A204.1 (cell line): ENCODE data around the gene ID1.
A peak's percentile ranks its signal among the peaks of the same experiment; 100 is the strongest.
"Not testable (repeated sequence)": the region's sequence is repeated elsewhere in the genome, so short reads cannot be mapped to it uniquely, and the experiment has no call there.

ENCODE experiments used
- FAIRE-seq: peaks from 2 replicates; lab custom pipeline; 2012; peaks lifted over from hg19 to GRCh38; lab: Jason Lieb, UNC

The ID1 gene

DNA sequence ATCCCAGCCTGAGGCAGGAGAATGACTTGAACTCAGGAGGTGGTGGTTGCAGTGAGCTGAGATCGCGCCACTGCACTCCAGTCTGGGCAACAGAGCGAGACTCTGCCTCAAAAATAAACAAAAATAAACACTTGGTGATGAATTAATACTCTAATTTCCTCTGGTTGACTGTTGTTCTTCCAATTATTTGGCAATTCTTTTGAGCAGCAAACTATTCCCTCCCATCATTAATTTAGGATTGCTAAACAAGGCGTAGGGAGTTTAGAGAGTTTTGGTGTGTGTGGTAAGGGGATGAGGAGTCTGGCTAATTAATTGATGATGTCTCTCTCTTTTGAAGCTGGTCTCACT is 2.7 kb upstream of the ID1 start:
- no peak for FAIRE-seq

GRCh38 chr20:31602779-31603441 is 2.2 kb upstream of the ID1 start:
- FAIRE-seq = no peak

DNA sequence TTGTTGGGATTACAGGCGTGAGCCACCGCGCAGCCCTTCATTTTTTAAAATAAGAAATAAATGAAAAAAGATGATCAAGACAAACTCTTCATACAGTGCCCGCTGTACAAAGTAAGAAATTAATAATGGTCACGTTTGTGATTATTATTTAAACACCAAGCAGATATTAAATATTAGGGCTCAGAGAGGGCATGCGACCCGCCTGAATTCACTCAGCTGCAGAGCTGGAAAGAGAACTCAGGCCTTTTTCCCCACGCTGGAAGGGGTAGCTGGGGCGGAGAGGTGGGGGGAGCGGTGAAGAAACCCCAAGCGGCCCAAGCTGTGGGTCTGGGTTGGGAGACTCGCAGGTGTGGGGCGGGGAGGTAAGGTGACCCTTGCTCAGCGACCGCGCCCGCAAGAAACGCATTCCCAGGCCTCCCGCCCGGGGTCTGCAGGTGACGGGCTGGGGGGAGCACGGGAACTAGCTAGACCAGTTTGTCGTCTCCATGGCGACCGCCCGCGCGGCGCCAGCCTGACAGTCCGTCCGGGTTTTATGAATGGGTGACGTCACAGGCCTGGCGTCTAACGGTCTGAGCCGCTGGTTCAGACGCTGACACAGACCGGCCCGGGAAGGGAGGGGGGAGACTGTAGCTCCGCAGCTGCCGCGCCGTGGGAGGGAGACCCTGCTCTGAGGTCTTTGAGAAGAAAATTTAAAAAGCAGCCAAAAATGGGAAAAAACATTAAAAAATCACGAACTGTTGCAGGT is 1.1 kb upstream of the ID1 start:
- FAIRE-seq = peak; percentile 63

DNA sequence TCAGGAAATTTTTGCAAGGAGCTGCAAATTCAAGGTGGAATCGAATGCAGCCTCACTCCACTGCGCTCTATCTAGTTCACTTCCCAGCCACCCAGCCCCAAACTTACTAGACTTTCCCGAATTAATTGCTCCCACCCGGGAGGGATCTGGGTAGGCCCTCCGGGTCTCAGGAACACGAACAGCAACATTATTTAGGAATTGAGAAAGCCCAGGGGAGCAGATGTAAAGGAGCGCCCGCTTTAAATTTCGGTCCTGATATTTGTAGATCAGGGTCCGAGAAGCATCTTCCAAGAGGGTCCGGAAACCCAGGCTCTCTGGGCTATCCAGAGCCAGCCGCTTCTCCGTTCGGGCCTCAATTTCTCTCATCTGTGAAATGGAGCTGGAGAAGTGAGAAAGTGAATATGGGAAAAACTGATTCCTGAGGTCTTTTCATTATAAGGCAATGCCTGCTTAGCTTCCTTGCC is 490 bp upstream of the ID1 start:
- no peak for FAIRE-seq

DNA sequence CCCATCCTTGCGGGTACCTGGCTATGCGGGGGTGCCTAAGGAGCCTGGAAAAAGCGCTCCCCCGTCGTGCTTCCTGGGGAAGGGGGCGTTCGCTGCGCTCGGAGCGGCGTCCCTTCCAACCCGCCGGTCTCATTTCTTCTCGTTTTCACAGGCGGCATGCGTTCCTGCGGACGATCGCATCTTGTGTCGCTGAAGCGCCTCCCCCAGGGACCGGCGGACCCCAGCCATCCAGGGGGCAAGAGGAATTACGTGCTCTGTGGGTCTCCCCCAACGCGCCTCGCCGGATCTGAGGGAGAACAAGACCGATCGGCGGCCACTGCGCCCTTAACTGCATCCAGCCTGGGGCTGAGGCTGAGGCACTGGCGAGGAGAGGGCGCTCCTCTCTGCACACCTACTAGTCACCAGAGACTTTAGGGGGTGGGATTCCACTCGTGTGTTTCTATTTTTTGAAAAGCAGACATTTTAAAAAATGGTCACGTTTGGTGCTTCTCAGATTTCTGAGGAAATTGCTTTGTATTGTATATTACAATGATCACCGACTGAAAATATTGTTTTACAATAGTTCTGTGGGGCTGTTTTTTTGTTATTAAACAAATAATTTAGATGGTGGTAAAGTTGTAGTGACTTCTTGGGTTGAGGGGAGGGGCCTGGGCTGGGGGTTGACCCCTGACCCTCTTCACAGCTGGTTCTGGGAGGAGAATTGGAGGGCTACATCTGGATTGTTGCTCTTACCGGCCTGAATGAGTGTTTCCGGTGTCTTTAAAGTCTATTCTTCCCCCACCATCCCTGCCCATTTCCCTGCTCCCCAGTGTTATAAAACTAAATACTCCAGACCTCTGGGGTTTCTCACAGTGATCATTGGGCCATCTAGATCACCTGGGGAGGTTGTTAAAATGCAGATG is 1.1 kb downstream of the ID1 start:
- FAIRE-seq = no peak

GRCh38 chr20:31606804-31607639 is 1.9 kb downstream of the ID1 start:
- FAIRE-seq = no peak

DNA sequence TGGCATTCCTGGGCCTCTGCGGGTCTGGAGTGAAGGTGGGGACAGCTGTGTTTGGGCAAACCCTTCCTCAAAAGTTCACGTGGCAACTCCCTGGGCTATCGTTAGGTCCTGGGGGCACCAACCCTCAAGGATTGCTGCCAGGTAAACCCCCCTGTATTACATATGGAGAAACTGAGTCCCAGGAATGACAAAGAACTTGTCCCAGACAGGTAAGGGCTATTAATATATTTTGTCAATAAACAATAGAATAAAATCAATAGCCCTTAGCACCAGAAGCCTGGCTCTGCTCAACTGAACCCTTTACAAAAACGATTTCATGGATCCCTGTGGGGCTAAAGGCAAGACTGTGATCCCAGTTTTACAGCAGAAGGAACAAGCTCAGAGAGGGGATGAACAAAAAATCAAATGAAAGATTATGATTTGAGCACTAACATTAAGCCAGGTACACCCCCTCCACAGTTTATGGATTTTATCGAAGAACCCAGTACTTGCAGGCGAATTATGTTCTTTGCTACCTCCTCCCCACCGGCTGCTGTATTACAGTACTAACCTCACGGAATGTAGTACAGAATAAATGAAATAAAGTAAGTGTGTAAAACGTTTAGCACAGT is 2.7 kb downstream of the ID1 start:
- FAIRE-seq = no peak

DNA sequence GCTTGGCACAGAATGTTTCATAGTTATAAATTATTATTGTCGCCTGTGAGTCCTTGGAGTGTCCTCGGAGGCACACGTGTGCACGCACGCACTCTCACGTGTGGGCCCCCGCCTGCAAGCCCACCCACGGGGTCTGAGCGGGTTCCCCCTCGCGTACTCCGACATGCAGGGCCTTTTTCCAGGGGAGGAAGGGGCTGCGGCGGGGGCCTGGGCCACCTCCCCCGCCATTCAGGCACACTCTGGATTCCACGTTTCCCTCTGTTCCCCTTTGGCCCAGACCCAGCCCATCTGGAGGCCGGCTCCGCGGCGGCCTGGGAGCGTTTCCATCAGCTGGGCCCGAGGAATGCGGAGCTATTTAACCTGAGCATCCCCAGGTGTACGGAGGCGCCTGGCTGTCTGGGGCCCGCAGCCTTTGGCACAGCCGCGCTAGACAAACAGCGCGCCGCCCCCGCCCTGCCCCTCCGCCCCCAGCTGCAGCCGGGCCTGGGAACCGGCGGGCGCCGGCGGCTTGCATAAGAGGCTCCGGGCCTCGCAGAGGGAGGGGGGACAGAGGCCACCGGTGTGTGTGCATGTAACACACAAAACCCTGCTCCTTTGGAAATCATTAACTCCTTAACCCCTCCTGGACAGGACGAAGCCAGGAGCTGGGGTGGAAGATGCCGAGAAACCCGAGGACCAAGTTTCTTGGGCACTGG is 3.3 kb downstream of the ID1 start:
- no peak for FAIRE-seq

- not testable (repeated sequence) for FAIRE-seq
Measured at GRCh38 chr20:31612271-31612640, 7.2 kb downstream of the ID1 start.

DNA sequence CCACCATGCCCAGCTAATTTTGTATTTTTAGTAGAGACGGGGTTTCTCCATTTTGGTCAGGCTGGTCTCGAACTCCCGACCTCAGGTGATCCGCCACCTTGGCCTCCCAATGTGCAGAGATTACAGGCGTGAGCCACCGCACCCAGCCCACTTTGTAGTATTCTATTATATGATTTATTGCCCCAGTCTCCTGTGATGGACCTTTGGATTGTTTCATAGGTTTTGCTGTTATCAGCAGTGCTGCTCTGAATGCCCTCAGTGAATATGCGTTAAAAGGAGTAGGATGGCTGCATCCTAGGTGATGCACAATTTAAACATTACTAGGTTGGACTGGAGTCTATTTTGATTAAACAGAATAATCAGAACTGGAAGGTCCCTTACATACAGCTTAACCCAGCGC is 10.3 kb downstream of the ID1 start:
- no peak for FAIRE-seq

DNA sequence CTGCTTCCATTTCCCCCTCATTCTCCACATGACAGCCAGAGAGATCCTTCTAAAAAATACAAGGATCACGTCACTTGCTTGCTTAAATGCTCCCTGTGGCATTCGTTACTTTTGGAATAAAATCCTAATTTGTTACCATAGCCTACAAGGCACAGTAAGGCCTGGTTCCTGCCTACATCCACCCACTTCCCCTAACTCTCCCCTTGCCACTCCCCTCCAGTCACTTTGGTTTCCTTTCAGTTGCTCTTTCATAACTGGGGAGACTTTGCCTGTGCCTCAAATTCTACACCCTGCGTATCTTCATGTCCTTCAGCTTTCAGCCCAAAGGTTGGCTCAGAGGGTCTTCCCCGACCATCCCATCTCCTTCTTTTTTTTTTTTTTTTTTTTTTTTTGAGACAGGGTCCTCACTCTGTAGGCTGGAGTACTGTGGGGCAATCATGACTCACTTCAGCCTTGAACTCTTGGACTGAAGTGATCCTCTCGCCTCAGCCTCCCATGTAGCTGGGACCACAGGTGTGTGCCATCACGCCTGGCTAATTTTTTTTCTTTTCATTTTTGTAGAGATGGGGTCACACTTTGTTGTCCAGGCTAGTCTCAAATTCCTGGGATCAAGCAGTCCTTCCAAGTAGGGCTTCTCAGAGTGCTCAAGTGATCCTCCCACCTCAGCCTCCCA is 12.5 kb downstream of the ID1 start:
- FAIRE-seq = no peak

- FAIRE-seq = no peak
Measured at GRCh38 chr20:31620246-31620645, 15.2 kb downstream of the ID1 start.

DNA sequence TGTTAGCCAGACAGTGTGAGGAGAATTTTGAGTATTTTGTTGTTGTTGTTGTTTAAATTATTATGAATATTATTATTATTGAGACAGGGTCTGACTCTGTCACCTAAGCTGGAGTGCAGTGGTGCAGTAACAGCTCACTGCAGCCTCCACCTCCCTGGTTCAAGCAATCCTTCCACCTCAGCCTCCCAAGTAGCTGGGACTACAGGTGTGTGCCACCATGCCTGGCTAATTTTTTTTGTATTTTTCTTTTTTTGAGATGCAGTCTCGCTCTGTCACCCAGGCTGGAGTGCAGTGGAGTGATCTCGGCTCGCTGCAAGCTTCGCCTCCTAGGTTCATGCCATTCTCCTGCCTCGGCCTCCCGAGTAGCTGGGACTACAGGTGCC is 18.0 kb downstream of the ID1 start:
- FAIRE-seq = not testable (repeated sequence)

- not testable (repeated sequence) for FAIRE-seq
Measured at GRCh38 chr20:31626534-31626933, 21.4 kb downstream of the ID1 start.

DNA sequence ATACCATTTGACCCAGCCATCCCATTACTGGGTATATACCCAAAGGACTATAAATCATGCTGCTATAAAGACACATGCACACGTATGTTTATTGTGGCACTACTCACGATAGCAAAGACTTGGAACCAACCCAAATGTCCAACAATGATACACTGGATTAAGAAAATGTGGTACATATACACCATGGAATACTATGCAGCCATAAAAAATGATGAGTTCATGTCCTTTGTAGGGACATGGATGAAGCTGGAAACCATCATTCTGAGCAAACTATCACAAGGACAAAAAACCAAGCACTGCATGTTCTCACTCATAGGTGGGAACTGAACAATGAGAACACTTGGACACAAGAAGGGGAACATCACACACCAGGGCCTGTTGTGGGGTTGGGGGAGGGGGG is 23.0 kb downstream of the ID1 start:
- FAIRE-seq = not testable (repeated sequence)

- no peak for FAIRE-seq
Measured at GRCh38 chr20:31630187-31630790, 25.2 kb downstream of the ID1 start.

DNA sequence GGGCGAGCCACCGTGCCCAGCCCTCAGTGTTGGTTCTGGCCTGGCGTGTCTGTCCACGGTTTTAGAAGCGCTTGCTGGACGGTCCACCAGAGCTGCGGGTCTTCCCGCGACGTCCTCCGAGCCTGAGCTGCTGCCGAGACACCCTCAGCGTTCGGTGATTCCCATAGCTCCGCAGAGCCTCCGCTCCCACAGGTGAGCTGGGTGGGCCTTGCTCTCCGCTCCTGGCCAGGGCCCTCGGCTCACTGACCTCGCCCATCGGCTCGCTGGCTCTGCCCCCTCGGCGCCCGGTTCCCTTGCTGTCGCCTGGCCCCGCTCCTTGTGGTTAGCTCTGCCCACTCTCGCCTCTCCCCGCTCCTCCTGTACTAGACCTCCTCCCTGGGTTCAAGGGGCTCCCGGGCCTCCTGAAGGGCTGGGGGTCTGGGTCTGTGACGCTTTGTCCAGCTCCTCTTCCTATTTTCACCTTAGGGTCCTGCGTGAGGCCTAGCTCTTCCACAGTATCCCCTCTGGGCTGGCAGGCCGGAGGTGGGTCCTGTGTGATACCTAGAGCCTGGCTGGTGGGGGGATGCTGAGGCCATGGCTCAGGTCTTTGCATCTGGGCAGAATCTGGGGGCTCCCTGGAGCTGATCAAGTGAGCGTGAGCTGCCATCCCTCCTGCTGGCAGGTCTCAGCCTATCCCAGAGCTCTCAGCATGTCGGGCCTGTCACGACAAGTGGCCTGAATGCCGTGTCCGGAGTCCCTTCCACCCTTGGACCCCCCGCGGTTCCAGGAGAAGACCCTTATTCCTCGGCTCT is 27.7 kb downstream of the ID1 start:
- no peak for FAIRE-seq

GRCh38 chr20:31633339-31633914 is 28.3 kb downstream of the ID1 start:
- FAIRE-seq = no peak

DNA sequence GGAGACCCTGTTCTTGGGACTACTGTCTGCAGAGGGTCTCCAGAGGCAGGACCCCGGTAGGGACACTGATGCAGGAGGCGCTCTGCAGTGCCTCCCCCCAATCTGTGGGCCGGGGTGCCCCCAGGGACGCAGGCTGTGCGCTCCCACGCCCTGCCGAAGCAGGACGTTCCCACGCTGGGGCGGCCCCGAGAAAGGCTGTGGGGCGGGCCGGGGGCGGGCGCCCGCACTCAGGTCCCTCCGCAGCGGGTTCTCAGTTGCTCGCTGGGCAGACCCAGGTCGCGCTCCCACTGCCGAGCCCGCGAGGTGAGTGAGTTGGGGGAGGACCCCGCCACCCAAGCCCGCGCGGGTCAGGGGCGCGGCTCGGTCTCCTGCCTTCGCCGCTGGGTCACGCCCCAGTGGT is 32.6 kb downstream of the ID1 start, which contains the start of gene COX4I2:
Gene COX4I2, plus strand, starts transcription at position 253 of the 400 bp plus-strand sequence. CDS start 1,106 bp downstream, outside the sequence.
- no peak for FAIRE-seq
